Glutamatergic neuron (in vitro differentiated cells): ENCODE results near the gene MOXD1. TPM values are rescaled to one million over a fixed set of nuclear protein-coding genes. Genes with fewer than 3 reads are reported as not detected.
"Not testable (repeated sequence)": the region's sequence is repeated elsewhere in the genome, so short reads cannot be mapped to it uniquely, and the experiment has no call there.

Experiments
- DNase-seq: peaks from one replicate; pipeline ENCODE4 v3.0.0; 2022
- H3K27ac Mint-ChIP-seq: one replicate; pipeline ENCODE4 v1.8.0; 2020; ENCODE audit warnings: mild to moderate bottlenecking, mixed read lengths, inconsistent platforms; ENCODE audit not compliant: unreplicated experiment
- H3K27me3 Mint-ChIP-seq: one replicate; pipeline ENCODE4 v1.8.0; 2020; ENCODE audit warnings: mild to moderate bottlenecking, moderate library complexity, mixed read lengths, inconsistent platforms; ENCODE audit not compliant: unreplicated experiment
- H3K36me3 Mint-ChIP-seq: one replicate; pipeline ENCODE4 v1.8.0; 2020; ENCODE audit warnings: mild to moderate bottlenecking, mixed read lengths, inconsistent platforms; ENCODE audit not compliant: unreplicated experiment
- H3K4me1 Mint-ChIP-seq: one replicate; pipeline ENCODE4 v1.8.0; 2020; ENCODE audit warnings: mild to moderate bottlenecking, low read depth, mixed read lengths, inconsistent platforms; ENCODE audit not compliant: unreplicated experiment
- H3K4me3 Mint-ChIP-seq: one replicate; pipeline ENCODE4 v1.8.0; 2020; ENCODE audit warnings: mild to moderate bottlenecking, mixed read lengths, inconsistent platforms; ENCODE audit not compliant: unreplicated experiment
- H3K9me3 Mint-ChIP-seq: one replicate; pipeline ENCODE4 v1.8.0; 2020; ENCODE audit warnings: mild to moderate bottlenecking, moderate library complexity, mixed read lengths, inconsistent platforms; ENCODE audit not compliant: unreplicated experiment
- CTCF ChIP-seq: fragments of 200-600 bp; sonication (generic); IDR thresholded peaks from one replicate; pipeline ENCODE4 v1.5.0; 2021; ENCODE audit not compliant: partially characterized antibody, unreplicated experiment
- total RNA-seq: library from RNA; stranded (reverse); fragmentation: NEBNext Ultra II Directional; extraction: Animal tissue kit (Norgen Biotek cat#: 25700); gene quantifications from one replicate; pipeline ENCODE4 v1.2.1, GENCODE V29; 2021; ENCODE audit not compliant: unreplicated experiment

Gene MOXD1
- total RNA-seq, 1 donor from 2014 or later, result not detected

GRCh38 chr6:132354517-132355167 lies 46.6 kb downstream of the MOXD1 start:
- H3K4me1 Mint-ChIP-seq, result no peaks in the 10 kb centered on the region
- DNase-seq, result no peak
- H3K27ac Mint-ChIP-seq, result no peak overlapping the region
- no peak for TF ChIP-seq CTCF
- H3K36me3 Mint-ChIP-seq, result no peaks in the 10 kb centered on the region
- no peaks in the 10 kb centered on the region for H3K9me3 Mint-ChIP-seq
- H3K4me3 Mint-ChIP-seq, result no peak overlapping the region
- H3K27me3 Mint-ChIP-seq, result peaks cover 6% of the 10 kb centered on the region

- H3K27me3 Mint-ChIP-seq, H3K9me3 Mint-ChIP-seq, DNase-seq, H3K27ac Mint-ChIP-seq, H3K4me3 Mint-ChIP-seq, H3K36me3 Mint-ChIP-seq, H3K4me1 Mint-ChIP-seq: not testable (repeated sequence)
These were observed 49.3 kb downstream of the MOXD1 start for GRCh38 chr6:132351986-132352385.

GRCh38 chr6:132348231-132348630 lies 53.0 kb downstream of the MOXD1 start:
- Mint-ChIP-seq H3K27me3 (peaks cover 2% of the 10 kb centered on the region), H3K4me1 (no peaks in the 10 kb centered on the region), H3K4me3 (no peak overlapping the region), H3K27ac (no peak overlapping the region), H3K36me3 (peaks cover 7% of the 10 kb centered on the region), H3K9me3 (peaks cover 5% of the 10 kb centered on the region)
- DNase-seq, result no peak
- no peak for TF ChIP-seq CTCF

- no peak for TF ChIP-seq CTCF
- H3K36me3 Mint-ChIP-seq, result peaks cover 7% of the 10 kb centered on the region
- no peak overlapping the region for H3K4me3 Mint-ChIP-seq
- H3K9me3 Mint-ChIP-seq, result peaks cover 5% of the 10 kb centered on the region
- no peaks in the 10 kb centered on the region for H3K27me3 Mint-ChIP-seq
- H3K27ac Mint-ChIP-seq, result no peak overlapping the region
- no peaks in the 10 kb centered on the region for H3K4me1 Mint-ChIP-seq
- no peak for DNase-seq
These were observed 56.5 kb downstream of the MOXD1 start for GRCh38 chr6:132344811-132345210.

- H3K27ac Mint-ChIP-seq, result no peak overlapping the region
- H3K36me3 Mint-ChIP-seq, result peaks cover 7% of the 10 kb centered on the region
- no peak for DNase-seq
- TF ChIP-seq CTCF, result no peak
- H3K27me3 Mint-ChIP-seq, result no peaks in the 10 kb centered on the region
- H3K4me1 Mint-ChIP-seq, result no peaks in the 10 kb centered on the region
- peaks cover 5% of the 10 kb centered on the region for H3K9me3 Mint-ChIP-seq
- no peak overlapping the region for H3K4me3 Mint-ChIP-seq
These were observed 59.6 kb downstream of the MOXD1 start for GRCh38 chr6:132341646-132342045.
